ENCODE results near the gene TRAPPC14. TPM values are rescaled to one million over a fixed set of nuclear protein-coding genes. Genes with fewer than 3 reads are reported as not detected.
A peak's percentile ranks its signal among the peaks of the same experiment; 100 is the strongest.
"Not testable (repeated sequence)": the region's sequence is repeated elsewhere in the genome, so short reads cannot be mapped to it uniquely, and the experiment has no call there.

The TRAPPC14 gene
- total RNA-seq, 1 donor from 2014 or later: 14.9 TPM

DNA sequence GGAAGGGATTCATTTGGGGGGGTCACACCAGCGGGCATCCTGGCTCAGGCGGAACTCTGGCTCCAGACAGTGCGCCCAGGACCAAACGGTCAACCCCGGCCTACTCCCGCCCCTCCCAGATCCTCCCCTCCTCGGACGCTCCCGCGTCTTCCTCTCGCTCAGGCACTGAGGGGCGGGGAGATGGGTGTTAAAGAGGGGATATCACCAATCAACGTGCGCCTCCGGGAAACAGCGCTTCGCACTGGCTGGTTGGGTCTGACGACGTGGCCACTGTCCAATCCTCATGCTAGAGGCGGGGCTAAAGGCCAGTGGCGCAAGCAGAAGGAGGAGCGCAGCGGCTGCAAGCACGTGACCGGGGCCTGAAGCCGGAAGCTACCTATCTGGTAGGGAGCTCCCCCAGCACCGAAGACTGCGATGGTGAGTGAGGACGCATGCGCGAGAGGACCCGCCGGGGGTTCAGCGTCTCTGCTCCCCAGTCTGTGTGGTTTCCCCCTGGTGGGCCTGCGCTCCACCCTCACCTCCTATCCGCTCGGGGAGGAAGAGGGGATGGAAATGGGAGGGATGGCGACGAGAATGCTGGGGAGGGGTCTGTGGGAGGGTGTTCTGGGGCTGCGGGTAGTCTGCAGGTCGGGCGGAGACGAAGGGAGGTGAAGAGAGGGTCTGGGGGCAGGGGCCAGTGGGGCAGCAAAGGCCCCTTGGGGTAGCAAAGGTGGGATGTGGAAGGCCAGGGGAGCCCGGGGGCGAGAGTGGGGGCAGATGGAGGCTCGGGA is 9.8 kb downstream of the TRAPPC14 start, which contains the start of gene LAMTOR4:
Gene LAMTOR4, plus strand, starts transcription at position 360 of the 770 bp plus-strand sequence. Its CDS starts 55 bp downstream, at position 415.
- peak within 1 kb of the TSS; percentile 99 for H3K4me3 ChIP-seq (ENCODE audit: low read depth, low read length)
- TF ChIP-seq, protein P1, sequence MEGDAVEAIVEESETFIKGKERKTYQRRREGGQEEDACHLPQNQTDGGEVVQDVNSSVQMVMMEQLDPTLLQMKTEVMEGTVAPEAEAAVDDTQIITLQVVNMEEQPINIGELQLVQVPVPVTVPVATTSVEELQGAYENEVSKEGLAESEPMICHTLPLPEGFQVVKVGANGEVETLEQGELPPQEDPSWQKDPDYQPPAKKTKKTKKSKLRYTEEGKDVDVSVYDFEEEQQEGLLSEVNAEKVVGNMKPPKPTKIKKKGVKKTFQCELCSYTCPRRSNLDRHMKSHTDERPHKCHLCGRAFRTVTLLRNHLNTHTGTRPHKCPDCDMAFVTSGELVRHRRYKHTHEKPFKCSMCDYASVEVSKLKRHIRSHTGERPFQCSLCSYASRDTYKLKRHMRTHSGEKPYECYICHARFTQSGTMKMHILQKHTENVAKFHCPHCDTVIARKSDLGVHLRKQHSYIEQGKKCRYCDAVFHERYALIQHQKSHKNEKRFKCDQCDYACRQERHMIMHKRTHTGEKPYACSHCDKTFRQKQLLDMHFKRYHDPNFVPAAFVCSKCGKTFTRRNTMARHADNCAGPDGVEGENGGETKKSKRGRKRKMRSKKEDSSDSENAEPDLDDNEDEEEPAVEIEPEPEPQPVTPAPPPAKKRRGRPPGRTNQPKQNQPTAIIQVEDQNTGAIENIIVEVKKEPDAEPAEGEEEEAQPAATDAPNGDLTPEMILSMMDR (conservative IDR thresholded peaks at IDR 0.05; ENCODE audit: low read depth, low read length): no peak
- peak; percentile 87 for DNase-seq (ENCODE audit: low read depth)

GRCh38 chr7:100148225-100148558 is 10.3 kb downstream of the TRAPPC14 start:
- peak overlapping the region; percentile 99 for H3K4me3 ChIP-seq (ENCODE audit: low read depth, low read length)
- no peak for DNase-seq (ENCODE audit: low read depth)
- TF ChIP-seq, protein P1 (conservative IDR thresholded peaks at IDR 0.05; ENCODE audit: low read depth, low read length): no peak

- no peak for DNase-seq (ENCODE audit: low read depth)
- TF ChIP-seq, protein P1 (conservative IDR thresholded peaks at IDR 0.05; ENCODE audit: low read depth, low read length): no peak
- no peak overlapping the region for H3K4me3 ChIP-seq (ENCODE audit: low read depth, low read length)
Measured at GRCh38 chr7:100147278-100147677, 11.2 kb downstream of the TRAPPC14 start.

GRCh38 chr7:100146350-100146749 is 12.2 kb downstream of the TRAPPC14 start:
- not testable (repeated sequence) for H3K4me3 ChIP-seq (ENCODE audit: low read depth, low read length); DNase-seq (ENCODE audit: low read depth)

- H3K4me3 ChIP-seq (ENCODE audit: low read depth, low read length): no peak overlapping the region
- DNase-seq (ENCODE audit: low read depth): no peak
- TF ChIP-seq, protein P1 (conservative IDR thresholded peaks at IDR 0.05; ENCODE audit: low read depth, low read length): no peak
Measured at GRCh38 chr7:100142461-100142860, 16.1 kb downstream of the TRAPPC14 start.

- H3K4me3 ChIP-seq (ENCODE audit: low read depth, low read length): no peak overlapping the region
- no peak for DNase-seq (ENCODE audit: low read depth)
- TF ChIP-seq, protein P1 (conservative IDR thresholded peaks at IDR 0.05; ENCODE audit: low read depth, low read length): no peak
Measured at GRCh38 chr7:100141555-100141949, 17.0 kb downstream of the TRAPPC14 start.

DNA sequence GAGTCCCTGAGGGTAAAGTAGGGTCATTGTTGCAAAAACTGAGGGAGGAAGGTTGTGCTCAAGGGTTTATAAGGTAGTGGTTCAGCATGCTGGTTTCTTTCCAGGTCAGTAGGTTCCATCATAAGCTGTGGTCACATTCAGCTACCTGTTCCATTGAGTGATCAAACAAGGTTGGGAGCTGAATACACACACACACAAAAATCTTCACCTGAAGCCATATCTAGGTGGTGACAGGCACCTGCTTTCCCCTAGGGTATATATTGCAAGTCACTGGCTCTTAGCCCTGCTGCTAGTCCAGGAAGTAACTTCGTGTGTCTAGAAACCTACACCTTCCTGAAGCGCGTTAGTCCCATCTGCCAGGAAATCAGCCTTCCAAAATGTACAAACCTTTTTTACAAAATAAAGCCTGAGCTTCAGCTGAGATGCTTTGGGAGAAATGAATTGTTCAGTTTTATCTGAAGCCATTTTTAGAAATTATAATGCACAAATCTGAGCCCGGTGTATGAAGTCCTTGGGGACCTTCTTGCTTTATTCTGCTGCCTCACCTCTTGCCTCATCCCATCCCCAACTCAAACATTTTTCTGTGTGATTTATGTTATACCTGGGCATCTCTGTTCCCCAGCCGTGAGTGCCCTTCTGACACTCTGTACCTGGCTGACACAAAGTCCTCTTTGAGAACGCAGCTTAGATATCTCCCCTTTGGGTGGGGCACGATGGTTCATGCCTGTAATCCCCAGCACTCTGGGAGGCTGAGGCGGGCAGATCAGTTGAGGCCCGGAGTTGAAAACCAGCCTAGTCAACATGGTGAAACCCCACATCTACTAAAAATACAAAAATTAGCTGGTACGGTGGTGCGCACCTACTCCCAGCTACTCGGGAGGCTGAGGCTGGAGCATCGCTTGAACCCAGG is 20.4 kb downstream of the TRAPPC14 start:
- TF ChIP-seq, protein P1 (conservative IDR thresholded peaks at IDR 0.05; ENCODE audit: low read depth, low read length): no peak

More for the DNA sequence above, 20.4 kb downstream of the TRAPPC14 start:
- DNase-seq (ENCODE audit: low read depth): no peak
- no peak overlapping the region for H3K4me3 ChIP-seq (ENCODE audit: low read depth, low read length)
